Loucy (cell line): ENCODE measurements around the gene NAT9.

Experiments
- EZH2phosphoT487 ChIP-seq: fragments of 200-600 bp; IDR thresholded peaks from 2 replicates; pipeline ENCODE4 v1.6.1; 2018; ENCODE audit warnings: antibody characterized with exemption, mild to moderate bottlenecking, moderate library complexity, borderline replicate concordance
- TF ChIP-seq, protein P1 (sequence below): fragments of 200-600 bp; sonication (generic); conservative IDR thresholded peaks from 2 replicates; pipeline ENCODE4 v1.5.1; 2014; ENCODE audit warnings: mild to moderate bottlenecking, antibody characterized with exemption, low read length

DNA sequence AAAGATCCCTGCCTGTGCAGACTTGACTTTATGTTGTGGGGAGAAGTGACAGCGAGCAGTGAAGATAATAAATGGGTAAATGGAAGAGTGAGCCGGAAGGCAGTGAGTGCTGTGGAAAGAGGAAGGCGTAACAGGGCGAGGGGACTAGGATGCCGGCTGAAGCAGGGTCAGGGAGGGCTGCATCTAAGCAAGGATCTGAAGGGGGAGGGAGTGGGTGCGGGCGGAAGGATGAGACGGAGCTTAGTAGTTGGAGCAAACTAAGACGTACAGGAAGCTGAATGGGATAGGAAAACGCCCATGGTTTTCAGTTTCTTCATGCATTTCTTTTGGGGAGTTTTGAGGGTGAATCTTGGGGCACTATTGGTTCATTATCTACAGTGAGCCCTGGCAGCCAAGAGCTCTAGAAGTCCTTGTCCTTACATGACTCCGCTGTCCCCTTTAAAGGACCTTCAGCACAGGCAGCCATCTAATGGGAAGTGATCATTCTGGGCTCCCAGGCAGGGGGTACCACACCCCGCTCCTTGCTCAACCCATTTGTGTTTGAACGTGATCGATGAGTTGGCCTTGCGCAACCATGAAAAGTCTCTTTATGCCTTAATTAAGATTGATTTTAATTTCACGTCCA is 10.4 kb upstream of the NAT9 start:
- TF ChIP-seq, protein P1, sequence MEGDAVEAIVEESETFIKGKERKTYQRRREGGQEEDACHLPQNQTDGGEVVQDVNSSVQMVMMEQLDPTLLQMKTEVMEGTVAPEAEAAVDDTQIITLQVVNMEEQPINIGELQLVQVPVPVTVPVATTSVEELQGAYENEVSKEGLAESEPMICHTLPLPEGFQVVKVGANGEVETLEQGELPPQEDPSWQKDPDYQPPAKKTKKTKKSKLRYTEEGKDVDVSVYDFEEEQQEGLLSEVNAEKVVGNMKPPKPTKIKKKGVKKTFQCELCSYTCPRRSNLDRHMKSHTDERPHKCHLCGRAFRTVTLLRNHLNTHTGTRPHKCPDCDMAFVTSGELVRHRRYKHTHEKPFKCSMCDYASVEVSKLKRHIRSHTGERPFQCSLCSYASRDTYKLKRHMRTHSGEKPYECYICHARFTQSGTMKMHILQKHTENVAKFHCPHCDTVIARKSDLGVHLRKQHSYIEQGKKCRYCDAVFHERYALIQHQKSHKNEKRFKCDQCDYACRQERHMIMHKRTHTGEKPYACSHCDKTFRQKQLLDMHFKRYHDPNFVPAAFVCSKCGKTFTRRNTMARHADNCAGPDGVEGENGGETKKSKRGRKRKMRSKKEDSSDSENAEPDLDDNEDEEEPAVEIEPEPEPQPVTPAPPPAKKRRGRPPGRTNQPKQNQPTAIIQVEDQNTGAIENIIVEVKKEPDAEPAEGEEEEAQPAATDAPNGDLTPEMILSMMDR: no peak
- TF ChIP-seq EZH2phosphoT487: no peak
